Measurements from ENCODE around the gene UQCC2.

GRCh38 chr6:33749401-33749800, 37.9 kb upstream of the UQCC2 start:
- TF ChIP-seq CTCF (IDR thresholded peaks at IDR 0.05) (no peak), POLR2A (IDR thresholded peaks at IDR 0.05) (no peak), EP300 (IDR thresholded peaks at IDR 0.05) (no peak)
